Measurements from ENCODE around the gene KLHDC7A.

The KLHDC7A gene

DNA sequence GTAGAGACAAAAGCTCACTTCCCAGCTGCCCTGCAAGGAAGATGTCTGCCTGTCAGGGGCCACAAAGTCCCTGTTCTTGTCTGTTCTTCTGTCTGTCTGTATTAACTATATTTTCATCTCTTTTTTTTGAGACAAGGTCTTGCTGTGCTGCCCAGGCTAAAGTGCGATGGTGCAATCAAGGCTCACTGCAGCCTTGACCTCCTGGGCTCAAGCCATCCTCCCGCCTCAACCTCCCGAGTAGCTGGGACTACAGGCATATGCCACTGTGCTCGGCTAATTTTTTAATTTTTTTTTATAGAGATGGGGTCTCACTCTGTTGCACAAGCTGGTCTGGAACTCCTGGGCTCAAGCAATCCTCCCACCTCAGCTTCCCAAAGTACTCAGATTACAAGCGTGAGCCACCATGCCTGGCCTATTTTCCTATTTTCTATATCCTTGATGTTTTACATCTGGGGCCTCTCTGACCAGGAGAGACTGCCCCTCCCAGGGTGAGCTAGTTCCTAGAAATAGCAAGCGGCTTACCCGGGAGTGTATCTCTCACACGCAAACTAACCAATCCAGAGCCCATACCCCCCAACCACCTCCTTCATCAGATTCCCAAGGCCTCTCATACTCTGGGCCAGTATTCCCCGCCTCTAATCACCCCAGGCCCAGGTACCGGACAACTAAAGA, 5.4 kb upstream of the KLHDC7A start:
- Histone ChIP-seq H3K36me3 (replicated peaks) (no peaks in the 10 kb centered on the region), H3K4me3 (ENCODE audit: low read depth, low read length) (no peak overlapping the region)

DNA sequence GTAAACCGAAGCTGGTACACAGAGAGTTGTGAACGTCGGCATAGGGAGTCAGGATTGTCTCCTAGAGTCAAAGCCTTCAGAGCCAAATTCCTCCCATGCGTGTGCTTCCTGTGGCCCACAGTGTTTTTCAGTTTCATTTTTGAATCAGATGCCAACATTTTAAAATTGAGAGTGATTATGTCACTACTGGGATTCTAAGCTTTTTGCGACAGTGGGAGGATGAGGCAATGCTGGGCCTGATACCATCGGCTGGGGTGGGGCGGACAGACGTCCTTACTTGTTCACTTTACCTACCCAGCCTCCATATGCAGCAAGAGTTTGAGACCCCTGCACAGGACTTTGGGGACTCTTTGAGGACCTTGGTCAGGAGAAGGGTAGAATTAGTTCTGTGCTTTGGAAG, 1.3 kb upstream of the KLHDC7A start:
- H3K27me3 ChIP-seq (replicated peaks): no peaks in the 10 kb centered on the region
- no peaks in the 10 kb centered on the region for H3K36me3 ChIP-seq (replicated peaks)
- no peak overlapping the region for H3K27ac ChIP-seq
- in situ Hi-C loops (cut with HindIII; ENCODE audit: low pct_ligation_motif_present, low sequenced_read_pairs): no loop called here
- no peak for DNase-seq
- TF ChIP-seq, protein P1, sequence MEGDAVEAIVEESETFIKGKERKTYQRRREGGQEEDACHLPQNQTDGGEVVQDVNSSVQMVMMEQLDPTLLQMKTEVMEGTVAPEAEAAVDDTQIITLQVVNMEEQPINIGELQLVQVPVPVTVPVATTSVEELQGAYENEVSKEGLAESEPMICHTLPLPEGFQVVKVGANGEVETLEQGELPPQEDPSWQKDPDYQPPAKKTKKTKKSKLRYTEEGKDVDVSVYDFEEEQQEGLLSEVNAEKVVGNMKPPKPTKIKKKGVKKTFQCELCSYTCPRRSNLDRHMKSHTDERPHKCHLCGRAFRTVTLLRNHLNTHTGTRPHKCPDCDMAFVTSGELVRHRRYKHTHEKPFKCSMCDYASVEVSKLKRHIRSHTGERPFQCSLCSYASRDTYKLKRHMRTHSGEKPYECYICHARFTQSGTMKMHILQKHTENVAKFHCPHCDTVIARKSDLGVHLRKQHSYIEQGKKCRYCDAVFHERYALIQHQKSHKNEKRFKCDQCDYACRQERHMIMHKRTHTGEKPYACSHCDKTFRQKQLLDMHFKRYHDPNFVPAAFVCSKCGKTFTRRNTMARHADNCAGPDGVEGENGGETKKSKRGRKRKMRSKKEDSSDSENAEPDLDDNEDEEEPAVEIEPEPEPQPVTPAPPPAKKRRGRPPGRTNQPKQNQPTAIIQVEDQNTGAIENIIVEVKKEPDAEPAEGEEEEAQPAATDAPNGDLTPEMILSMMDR (IDR thresholded peaks at IDR 0.05; ENCODE audit: low read depth, low read length, missing control alignments): no peak
- H3K4me3 ChIP-seq (ENCODE audit: low read depth, low read length): no peak overlapping the region

More for the DNA sequence above, 5.4 kb upstream of the KLHDC7A start:
- in situ Hi-C loops (cut with HindIII; ENCODE audit: low pct_ligation_motif_present, low sequenced_read_pairs): no loop called here
- DNase-seq: no peak
- Histone ChIP-seq H3K27ac (no peak overlapping the region), H3K27me3 (replicated peaks) (no peaks in the 10 kb centered on the region)
- TF ChIP-seq, protein P1 (IDR thresholded peaks at IDR 0.05; ENCODE audit: low read depth, low read length, missing control alignments): no peak

DNA sequence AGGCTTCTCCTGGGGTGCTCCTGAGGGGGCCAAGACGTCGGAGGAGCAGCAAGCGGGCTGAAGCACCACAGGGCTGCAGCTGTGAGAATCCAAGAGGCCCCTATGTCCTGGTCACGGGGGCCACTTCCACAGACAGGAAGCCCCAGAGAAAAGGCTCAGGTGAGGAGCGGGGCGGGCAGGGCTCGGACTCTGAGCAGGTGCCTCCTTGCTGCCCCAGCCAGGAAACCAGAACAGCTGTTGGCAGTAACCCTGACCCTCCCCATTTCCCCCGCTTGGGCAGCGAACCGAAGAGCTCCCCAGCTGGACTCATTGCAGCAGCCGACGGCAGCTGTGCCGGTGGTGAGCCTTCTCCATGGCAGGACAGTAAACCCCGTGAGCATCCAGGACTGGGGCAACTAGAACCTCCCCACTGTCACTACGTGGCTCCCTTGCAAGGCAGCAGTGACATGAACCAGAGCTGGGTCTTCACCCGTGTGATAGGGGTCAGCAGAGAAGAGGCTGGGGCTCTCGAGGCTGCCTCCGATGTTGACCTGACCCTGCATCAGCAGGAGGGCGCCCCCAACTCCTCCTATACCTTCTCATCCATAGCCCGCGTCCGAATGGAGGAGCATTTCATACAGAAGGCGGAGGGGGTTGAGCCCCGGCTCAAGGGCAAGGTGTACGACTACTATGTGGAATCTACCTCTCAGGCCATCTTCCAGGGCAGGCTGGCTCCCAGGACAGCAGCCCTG, 625 bp downstream of the KLHDC7A start:
- TF ChIP-seq, protein P1 (IDR thresholded peaks at IDR 0.05; ENCODE audit: low read depth, low read length, missing control alignments): no peak
- no peak for DNase-seq
- H3K27me3 ChIP-seq (replicated peaks): no peaks in the 10 kb centered on the region
- in situ Hi-C loops (cut with HindIII; ENCODE audit: low pct_ligation_motif_present, low sequenced_read_pairs): no loop called here
- H3K36me3 ChIP-seq (replicated peaks): no peaks in the 10 kb centered on the region
- no peak overlapping the region for H3K4me3 ChIP-seq (ENCODE audit: low read depth, low read length)
- H3K27ac ChIP-seq: no peak overlapping the region

DNA sequence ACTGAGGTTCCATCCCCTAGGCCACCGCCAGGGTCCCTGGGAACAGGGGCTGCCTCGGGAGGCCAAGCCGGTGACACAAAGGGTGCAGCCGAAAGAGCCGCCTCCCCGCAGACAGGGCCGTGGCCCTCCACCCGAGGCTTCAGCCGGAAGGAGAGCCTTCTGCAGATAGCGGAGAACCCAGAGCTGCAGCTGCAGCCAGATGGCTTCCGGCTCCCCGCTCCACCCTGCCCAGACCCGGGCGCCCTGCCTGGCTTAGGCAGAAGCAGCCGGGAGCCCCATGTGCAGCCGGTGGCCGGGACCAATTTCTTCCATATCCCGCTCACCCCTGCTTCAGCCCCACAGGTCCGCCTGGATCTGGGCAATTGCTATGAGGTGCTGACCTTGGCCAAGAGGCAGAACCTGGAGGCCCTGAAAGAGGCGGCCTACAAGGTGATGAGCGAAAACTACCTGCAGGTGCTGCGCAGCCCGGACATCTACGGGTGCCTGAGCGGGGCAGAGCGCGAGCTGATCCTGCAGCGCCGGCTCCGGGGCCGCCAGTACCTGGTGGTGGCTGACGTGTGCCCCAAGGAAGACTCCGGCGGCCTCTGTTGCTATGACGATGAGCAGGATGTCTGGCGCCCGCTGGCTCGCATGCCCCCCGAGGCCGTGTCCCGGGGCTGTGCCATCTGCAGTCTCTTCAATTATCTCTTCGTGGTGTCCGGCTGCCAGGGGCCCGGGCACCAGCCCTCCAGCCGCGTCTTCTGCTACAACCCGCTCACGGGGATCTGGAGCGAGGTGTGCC, 1.4 kb downstream of the KLHDC7A start:
- Histone ChIP-seq H3K36me3 (replicated peaks) (no peaks in the 10 kb centered on the region), H3K4me3 (ENCODE audit: low read depth, low read length) (no peak overlapping the region), H3K27me3 (replicated peaks) (no peaks in the 10 kb centered on the region), H3K27ac (no peak overlapping the region)
- in situ Hi-C loops (cut with HindIII; ENCODE audit: low pct_ligation_motif_present, low sequenced_read_pairs): no loop called here
- no peak for DNase-seq
- TF ChIP-seq, protein P1 (IDR thresholded peaks at IDR 0.05; ENCODE audit: low read depth, low read length, missing control alignments): no peak

DNA sequence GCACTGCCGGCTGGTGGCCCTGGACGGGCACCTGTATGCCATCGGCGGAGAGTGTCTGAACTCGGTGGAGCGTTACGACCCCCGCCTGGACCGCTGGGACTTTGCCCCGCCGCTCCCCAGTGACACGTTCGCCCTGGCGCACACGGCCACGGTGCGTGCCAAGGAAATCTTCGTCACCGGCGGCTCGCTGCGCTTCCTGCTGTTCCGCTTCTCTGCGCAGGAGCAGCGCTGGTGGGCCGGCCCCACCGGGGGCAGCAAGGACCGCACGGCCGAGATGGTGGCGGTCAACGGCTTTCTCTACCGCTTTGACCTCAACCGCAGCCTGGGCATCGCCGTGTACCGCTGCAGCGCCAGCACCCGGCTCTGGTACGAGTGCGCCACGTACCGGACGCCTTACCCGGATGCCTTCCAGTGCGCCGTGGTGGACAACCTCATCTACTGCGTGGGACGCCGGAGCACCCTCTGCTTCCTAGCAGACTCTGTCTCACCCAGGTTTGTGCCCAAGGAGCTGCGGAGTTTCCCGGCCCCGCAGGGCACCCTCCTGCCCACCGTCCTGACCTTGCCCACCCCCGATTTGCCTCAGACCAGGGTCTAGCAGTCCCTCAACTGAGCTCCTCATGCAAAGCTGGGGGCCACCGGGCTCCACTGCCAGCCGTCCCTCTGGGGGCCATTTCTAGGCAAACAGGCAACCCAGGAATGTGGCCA, 2.1 kb downstream of the KLHDC7A start:
- H3K36me3 ChIP-seq (replicated peaks): no peaks in the 10 kb centered on the region
- DNase-seq: no peak
- in situ Hi-C loops (cut with HindIII; ENCODE audit: low pct_ligation_motif_present, low sequenced_read_pairs): no loop called here
- H3K27ac ChIP-seq: no peak overlapping the region
- H3K27me3 ChIP-seq (replicated peaks): no peaks in the 10 kb centered on the region
- no peak overlapping the region for H3K4me3 ChIP-seq (ENCODE audit: low read depth, low read length)
- TF ChIP-seq, protein P1 (IDR thresholded peaks at IDR 0.05; ENCODE audit: low read depth, low read length, missing control alignments): no peak
